Cerebellar cortex (tissue), 1 donor: Measurements from ENCODE around the gene TRMT2A.

ENCODE experiments used
- DNase-seq: peaks from one replicate; pipeline ENCODE4 v3.0.0-alpha.2; 2015; ENCODE audit warnings: low spot score

TRMT2A gene

DNA sequence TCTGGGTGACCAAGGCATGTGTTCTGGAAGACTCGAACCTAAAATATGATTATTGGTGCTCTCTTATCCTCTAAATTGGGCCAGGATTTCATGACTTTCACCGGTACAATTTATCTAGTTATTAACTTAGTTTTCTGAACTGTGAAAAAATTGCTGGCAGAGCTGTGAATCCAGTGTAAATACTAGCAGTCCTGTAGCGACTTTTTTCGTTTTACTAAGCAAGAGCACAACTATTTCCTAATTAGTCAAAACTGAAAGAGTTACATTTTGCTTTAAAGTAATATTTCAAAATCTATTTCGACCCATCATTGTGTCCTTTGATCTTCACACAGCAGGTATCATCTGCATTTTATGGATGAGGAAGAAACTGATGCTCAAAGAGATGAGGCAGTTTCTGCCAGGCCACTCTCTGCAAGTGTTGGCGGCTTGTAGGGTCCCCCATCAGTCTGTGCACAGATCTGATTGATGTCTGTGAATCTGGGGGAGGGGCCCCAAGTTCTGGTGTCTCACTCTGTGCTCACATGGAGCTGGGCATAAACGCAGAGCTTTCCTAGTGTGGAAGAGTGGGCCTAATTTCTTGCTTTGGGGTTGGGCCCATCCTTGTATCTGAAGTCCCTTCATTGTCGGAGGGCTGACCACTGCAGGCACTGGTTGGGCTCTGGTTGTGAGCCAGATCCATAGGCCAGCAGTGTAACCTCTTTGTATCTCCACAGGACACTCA, 1.4 kb upstream of the TRMT2A start:
- DNase-seq: no peak

DNA sequence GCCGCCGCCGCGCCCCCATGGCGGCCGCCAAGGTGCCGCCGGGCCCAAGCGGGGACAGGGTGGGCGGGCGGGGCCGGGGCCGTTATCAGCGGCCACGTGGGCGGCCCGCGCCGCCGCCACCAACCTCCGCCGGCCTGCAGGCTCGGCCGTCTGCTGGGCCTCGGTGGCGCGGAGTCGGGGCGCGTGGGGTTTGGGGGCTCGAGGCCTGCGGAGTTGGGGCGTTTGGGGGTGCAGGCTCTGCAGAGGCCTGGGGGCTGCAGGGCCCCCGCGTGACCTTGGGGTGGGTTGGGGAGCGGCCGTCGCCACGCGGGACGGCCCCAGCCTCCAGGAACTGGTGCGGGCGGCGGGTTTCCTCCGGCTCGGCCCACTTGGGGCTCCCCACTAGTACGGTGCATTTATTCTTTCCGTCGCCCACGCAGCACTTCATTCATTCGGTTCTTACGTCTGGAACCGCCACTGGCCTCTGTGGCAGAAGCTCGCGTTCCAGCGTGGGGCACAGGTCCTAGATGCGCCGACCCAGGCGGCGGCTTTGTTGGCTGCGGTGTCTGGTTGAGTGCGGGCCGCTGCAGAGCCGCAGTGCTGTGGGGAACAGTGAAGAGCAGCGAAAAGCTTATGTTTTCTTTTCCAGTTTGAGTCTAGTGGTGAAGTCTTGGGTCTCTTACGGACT, 740 bp upstream of the TRMT2A start:
- no peak for DNase-seq

DNA sequence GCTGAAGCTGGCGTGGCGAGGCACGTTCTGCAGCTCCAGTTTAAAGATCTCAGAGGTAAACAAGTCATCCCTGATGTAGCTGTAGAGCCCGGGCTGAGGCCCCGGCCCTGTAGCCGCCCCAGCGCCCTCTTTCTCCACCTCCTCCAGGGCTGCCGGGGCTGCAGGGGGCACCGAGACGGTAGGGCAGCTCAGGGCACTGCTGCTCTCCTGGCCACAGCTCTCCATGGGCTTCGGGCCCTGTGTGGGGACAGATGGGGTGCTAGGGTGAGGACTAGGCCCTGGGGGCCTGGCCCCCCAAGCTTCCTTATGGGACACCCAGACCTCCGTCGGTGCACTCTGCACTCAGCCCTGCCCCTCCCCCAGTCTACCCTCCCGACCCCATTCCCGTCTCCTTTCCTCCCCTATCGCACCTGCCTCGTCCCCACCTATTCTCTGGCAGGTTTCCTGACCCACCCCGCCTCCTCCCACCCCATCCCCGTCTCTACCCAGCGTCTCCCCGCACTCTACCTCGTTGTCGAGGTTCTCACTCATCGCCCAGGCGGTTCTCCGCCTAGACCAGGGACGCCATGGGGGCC, 563 bp downstream of the TRMT2A start:
- no peak for DNase-seq

- DNase-seq: no peak
Measured at GRCh38 chr22:20115691-20116375, 1.2 kb downstream of the TRMT2A start, which contains the start of gene RANBP1. Gene RANBP1, plus strand, starts transcription at chr22:20116104. Its CDS starts 81 bp downstream, at chr22:20116185.

- no peak for DNase-seq
Measured at GRCh38 chr22:20114506-20115475, 2.2 kb downstream of the TRMT2A start.

GRCh38 chr22:20113551-20114310, 3.3 kb downstream of the TRMT2A start:
- no peak for DNase-seq

- no peak for DNase-seq
Measured at GRCh38 chr22:20112623-20113511, 4.2 kb downstream of the TRMT2A start.

DNA sequence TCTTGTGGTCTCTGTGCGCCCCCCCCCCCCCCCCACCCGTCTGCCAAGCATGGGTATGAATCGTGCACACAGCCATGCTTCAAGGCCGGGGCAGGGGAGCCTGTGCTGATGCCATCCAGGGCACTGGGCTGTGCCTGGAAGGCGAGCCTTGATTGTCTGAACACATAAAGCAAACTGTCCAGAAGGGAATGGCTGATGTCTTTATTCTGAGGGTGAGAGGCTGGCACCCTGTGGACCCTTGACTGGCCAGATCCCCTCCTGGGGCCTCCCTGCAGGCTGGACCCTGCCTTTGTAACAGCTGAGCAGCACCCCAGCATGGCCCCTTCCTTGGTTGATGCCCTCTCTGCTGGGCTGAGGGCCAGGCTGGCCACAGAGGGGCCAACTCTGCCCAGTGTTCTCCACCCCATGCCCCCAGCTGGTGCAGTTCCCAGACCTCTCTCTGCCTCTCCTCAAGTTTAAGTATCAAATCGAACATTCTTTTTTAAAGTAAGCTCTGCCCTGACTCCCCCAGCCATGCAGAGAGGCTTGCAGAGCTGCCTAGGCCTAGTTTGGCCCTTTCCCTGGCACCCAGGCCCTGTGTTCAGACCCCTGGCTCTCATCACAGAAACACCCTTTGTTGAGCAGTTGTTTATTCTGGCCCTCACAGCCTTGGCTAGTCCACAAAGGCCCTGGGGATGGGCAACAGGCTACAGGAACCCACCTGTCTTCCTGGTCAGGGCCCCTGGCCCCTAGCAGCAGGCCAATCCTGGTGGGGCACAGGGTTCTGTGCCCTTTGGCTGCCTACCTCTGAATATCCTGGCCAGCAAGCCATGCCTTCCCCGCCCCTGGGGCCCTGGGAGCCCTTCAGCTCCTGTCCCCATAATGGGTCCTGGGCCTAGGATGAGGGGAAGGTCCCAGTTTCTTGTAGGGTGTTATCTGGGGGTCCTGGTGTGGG, 5.1 kb downstream of the TRMT2A start:
- DNase-seq: no peak

DNA sequence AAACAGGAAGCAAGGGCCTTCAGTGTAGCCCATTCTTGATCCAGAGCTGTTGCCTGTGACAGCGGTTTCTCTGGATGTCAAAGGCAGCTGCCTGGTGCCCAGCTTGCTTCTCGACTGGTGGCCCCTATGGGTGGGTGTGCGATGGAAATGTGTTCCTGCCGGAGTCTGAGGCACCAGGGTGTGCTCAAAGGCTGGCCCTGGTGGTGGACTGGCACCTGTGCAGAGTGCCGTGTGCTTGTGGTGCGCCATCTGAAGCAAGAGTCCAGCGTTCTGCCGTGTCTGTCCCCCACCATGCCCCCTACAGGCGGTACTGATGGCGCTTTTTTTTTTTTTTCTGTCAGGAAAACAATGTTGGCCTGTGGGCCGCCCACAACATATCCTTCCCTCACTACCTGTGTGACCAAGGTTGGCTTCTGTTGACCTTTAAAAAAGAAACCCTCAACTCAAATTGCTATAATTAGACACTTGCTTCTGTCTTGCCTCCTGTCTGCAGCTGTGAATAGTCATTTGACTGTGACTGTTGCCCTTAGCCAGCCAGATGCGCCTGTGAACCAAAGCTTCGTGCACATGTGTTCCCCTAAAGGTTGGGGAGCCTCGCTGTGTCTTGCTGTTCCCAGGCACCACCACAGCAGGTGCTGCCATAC, 5.9 kb downstream of the TRMT2A start:
- DNase-seq: peak; percentile 54

- DNase-seq: no peak
Measured at GRCh38 chr22:20110359-20110985, 6.6 kb downstream of the TRMT2A start.

DNA sequence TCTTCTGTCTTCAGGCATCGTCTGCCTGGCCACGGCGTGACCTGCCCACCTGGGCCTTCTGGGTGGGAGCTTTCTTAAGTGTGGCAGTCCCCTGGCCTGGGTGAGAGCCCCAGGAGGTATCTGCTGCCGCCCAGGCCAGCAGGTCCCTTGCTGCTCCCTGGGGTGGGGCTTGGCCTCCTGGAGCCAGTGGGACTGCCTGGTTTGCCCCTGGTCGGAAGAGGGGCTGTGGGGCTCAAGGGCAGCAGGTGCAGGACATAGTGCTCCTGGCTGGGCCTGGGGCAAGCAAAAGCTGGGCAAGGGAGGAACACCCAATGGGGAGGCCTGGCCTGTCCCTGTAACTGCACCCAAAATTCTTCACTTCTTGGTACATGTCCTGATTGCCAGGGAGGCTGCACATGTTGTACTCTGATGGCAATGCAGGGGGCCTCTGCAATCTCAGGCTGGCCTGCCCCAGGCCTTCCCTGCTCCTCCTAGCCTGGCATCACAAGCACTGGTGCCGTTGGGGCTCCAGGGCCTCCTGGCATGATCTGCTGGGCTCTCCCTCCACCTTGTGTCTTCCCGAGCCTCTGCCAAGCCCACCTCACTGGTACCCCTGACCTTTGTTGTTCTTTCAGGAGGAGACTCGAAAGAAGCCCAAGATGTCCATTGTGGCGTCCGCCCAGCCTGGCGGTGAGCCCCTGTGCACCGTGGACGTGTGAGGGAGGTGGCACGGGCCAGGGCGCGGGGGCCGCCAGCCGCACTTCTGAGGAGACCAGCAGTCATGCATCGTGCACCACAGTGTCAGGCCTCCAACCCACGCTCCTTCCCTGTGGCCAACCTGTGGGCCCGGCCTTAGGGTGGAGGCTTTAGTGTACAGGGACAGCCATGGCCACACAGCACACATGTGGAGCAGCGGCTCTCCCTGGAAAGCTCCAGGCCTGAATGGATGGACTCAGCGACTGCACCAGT, 7.3 kb downstream of the TRMT2A start:
- DNase-seq: no peak

DNA sequence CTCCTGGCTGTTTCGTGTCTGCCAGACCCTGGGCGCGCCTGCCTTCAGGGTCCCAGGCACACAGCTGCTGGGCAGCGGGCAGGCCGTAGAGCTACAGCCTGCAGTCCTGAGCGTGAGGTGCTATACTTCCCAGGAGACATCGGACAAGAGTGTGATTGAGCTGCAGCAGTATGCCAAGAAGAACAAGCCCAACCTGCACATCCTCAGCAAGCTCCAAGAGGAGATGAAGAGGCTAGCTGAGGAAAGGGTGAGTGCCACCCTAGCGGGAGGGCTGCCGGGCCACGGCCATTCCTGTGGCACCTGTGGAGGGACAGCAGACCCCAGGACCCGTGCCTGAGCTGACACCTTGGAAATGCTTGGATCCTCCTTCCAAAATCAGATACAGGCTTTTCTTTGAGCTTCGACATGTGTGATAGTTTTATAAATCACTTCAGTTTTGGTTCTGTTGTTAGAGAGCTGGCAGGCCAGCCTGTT, 8.2 kb downstream of the TRMT2A start:
- DNase-seq: no peak

DNA sequence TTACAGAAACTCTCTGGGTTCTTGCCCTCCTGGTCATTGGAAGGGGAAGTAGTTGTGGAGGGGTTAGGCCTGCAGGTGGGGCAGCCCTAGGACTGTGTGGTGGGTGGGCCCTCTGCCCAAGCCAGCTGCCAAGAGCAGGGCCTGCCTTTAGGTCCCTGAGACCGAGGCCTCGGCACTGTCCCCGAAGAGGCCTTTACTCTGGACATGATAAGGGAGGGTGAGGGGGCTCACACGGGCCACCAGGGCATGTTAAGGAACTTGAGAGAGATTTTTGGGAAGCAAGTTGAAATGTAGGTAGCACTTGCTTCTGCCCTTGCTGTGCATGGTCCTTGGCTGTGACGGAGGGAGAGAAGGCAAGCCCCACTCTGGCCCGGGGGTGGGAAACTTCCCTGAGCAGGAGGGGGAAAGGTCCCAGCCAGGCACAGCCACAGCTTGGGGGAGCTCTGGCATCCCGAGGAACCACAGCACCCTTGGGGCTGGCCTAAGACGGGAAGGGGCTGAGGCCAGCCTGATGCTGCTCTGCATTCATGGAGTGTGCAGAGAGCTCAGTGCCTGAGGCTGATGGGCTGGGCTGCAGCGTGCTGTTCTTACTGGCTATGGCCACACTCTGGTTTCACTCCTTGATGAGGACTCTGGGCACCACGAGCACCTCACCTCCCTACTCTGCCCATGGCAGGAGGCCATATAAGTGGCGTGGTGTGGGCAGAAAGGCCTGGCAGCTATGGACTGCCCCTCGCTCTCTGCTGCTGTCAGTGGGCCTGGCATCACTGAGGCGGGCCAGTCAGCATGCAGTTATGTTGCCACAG, 8.9 kb downstream of the TRMT2A start:
- DNase-seq: no peak

GRCh38 chr22:20107471-20107901, 9.5 kb downstream of the TRMT2A start:
- DNase-seq: peak; percentile 72

- no peak for DNase-seq
Measured at GRCh38 chr22:20106849-20107237, 10.2 kb downstream of the TRMT2A start.
